PC-3 (cell line): ENCODE data around the gene PCDHB6. TPM values are rescaled to one million over a fixed set of nuclear protein-coding genes. Genes with fewer than 3 reads are reported as not detected.
A peak's percentile ranks its signal among the peaks of the same experiment; 100 is the strongest.
"Not testable (repeated sequence)": the region's sequence is repeated elsewhere in the genome, so short reads cannot be mapped to it uniquely, and the experiment has no call there.

ENCODE experiments used
- ATAC-seq: fragments of 200-7000 bp; cut with Tn5 transposase; 2 replicates; pipeline ENCODE4 v1.9.1; 2020; ENCODE audit warnings: mild to moderate bottlenecking, moderate library complexity
- BruUV-seq: library from RNA; stranded (reverse); fragments of 400-500 nt; replicated peaks from 2 replicates; lab custom pipeline; 2021; lab: Mats Ljungman, UMichigan
- CTCF ChIA-PET: fragments of 300-600 bp; sonication (Branson Sonifier 250); formaldehyde crosslinking; loops from one replicate; lab custom pipeline; 2022; ENCODE audit warnings: antibody characterized with exemption; lab: Charles Lee
- POLR2A ChIA-PET: fragments of 300-600 bp; sonication (Branson Sonifier 250); formaldehyde crosslinking; loops from one replicate; lab custom pipeline; 2022; ENCODE audit warnings: antibody characterized with exemption; ENCODE audit not compliant: unreplicated experiment; lab: Charles Lee
- DNase-seq: peaks from one replicate; pipeline ENCODE4 v3.0.0-alpha.2; 2015
- H2AFZ ChIP-seq: fragments of 300-600 bp; sonication (generic); 2 replicates; pipeline ENCODE4 v1.6.0; 2016; ENCODE audit warnings: antibody characterized with exemption, low read length
- H3F3A ChIP-seq: fragments of 300-600 bp; sonication (generic); one replicate; pipeline ENCODE4 v1.6.0; 2017; ENCODE audit warnings: antibody characterized with exemption, low read length, control low read depth, mild to moderate bottlenecking; ENCODE audit not compliant: unreplicated experiment
- H3K27ac ChIP-seq: fragments of 300-600 bp; sonication (generic); 2 replicates; pipeline ENCODE4 v1.5.1; 2016; ENCODE audit warnings: mild to moderate bottlenecking, low read length
- H3K27me3 ChIP-seq: fragments of 300-600 bp; sonication (generic); 2 replicates; pipeline ENCODE4 v1.6.1; 2016; ENCODE audit warnings: low read length, mixed read lengths
- H3K36me3 ChIP-seq: fragments of 300-600 bp; sonication (generic); 2 replicates; pipeline ENCODE4 v1.6.1; 2016; ENCODE audit warnings: low read depth, mixed run types, low read length, mixed read lengths
- H3K4me1 ChIP-seq: fragments of 300-600 bp; sonication (generic); 2 replicates; pipeline ENCODE4 v1.5.1; 2016; ENCODE audit warnings: low read length; ENCODE audit not compliant: insufficient read depth
- H3K4me2 ChIP-seq: fragments of 300-600 bp; sonication (generic); 2 replicates; pipeline ENCODE4 v1.6.0; 2016; ENCODE audit warnings: low read length
- H3K4me3 ChIP-seq: fragments of 300-600 bp; sonication (generic); 2 replicates; pipeline ENCODE4 v1.5.1; 2016; ENCODE audit warnings: mild to moderate bottlenecking, low read length, mixed read lengths
- H3K79me2 ChIP-seq: fragments of 300-600 bp; sonication (generic); 2 replicates; pipeline ENCODE4 v1.6.1; 2017; ENCODE audit warnings: low read length, mixed read lengths
- H3K9ac ChIP-seq: fragments of 300-600 bp; sonication (generic); 2 replicates; pipeline ENCODE4 v1.6.0; 2016; ENCODE audit warnings: mild to moderate bottlenecking, low read length
- H3K9me2 ChIP-seq: fragments of 300-600 bp; sonication (generic); replicated peaks from 2 replicates; pipeline ENCODE4 v1.6.1; 2016; ENCODE audit warnings: mixed run types, low read length, mixed read lengths
- H3K9me3 ChIP-seq: fragments of 300-600 bp; sonication (generic); 2 replicates; pipeline ENCODE4 v1.6.1; 2016; ENCODE audit warnings: low read length, mixed read lengths
- H4K20me1 ChIP-seq: fragments of 300-600 bp; sonication (generic); 2 replicates; pipeline ENCODE4 v1.6.1; 2016; ENCODE audit warnings: low read length, mixed read lengths
- CTCF ChIP-seq: fragments of 300-600 bp; sonication (generic); conservative IDR thresholded peaks from 2 replicates; pipeline ENCODE4 v1.5.1; 2017; ENCODE audit warnings: antibody characterized with exemption, low read depth, mild to moderate bottlenecking, low read length
- EZH2 ChIP-seq: fragments of 300-600 bp; sonication (generic); IDR thresholded peaks from one replicate; pipeline ENCODE4 v1.6.1; 2017; ENCODE audit warnings: antibody characterized with exemption, mild to moderate bottlenecking, low read length; ENCODE audit not compliant: unreplicated experiment
- EZH2phosphoT487 ChIP-seq: fragments of 300-600 bp; sonication (generic); IDR thresholded peaks from 2 replicates; pipeline ENCODE4 v1.6.1; 2018; ENCODE audit warnings: mild to moderate bottlenecking, antibody characterized with exemption, low read length, borderline replicate concordance
- intact Hi-C: fragments of 100-400 bp; cut with micrococcal nuclease; formaldehyde crosslinking; loops from 2 replicates; pipeline ENCODE4 v1.9.0; 2023
- total RNA-seq: library from RNA; depleted of rRNA; stranded (reverse); fragments of >200 nt; gene quantifications from 2 replicates; pipeline ENCODE4 v1.2.3, GENCODE V29; 2014

The PCDHB6 gene
- total RNA-seq, 1 experiment from 2014 or later, result not detected

DNA sequence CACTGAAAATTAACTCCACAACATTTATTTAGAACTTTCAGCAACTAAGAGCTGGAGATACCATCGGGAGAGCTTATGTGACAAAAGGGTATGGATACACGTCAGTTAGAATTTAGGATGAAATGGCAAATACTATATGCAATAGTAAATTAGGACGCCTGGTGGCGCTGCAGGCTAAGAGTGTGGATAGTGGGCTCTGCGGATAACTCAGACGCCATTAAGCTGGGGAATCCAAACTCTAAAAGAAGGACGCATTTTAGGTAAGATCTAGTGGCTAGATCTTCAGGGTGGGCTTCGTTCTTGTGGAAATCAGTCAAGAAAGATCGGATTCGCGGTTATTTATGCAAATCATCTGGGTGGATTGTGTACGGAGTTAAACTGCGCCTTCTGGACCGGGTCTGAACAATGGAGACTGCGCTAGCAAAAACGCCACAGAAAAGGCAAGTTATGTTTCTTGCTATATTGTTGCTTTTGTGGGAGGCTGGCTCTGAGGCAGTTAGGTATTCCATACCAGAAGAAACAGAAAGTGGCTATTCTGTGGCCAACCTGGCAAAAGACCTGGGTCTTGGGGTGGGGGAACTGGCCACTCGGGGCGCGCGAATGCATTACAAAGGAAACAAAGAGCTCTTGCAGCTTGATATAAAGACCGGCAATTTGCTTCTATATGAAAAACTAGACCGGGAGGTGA, 14.7 kb upstream of the PCDHB6 start, which contains the start of gene PCDHB5:
TSS of gene PCDHB5 (plus strand) at position 177 of the 688 bp plus-strand sequence. CDS start at position 406, 229 bp downstream.
- H4K20me1 ChIP-seq, result no peaks in the 10 kb centered on the region
- TF ChIP-seq CTCF (peak; percentile 25; the same call in 1 of the 2 replicates), EZH2phosphoT487 (no peak)
- BruUV-seq, result no TSS peak
- H3K4me3 ChIP-seq, result no peak within 1 kb of the TSS
- no peak for DNase-seq
- H3K36me3 ChIP-seq, result no peaks in the 10 kb centered on the region
- ChIA-PET POLR2A (no interaction called here), CTCF (no interaction called here)
- H3K79me2 ChIP-seq, result no peaks in the 10 kb centered on the region
- no peak within 1 kb of the TSS for H2AFZ ChIP-seq
- no peaks in the 10 kb centered on the region for H3K4me1 ChIP-seq
- no peak for ATAC-seq
- no peaks in the 10 kb centered on the region for H3K9me2 ChIP-seq
- H3K9me3 ChIP-seq, result no peaks in the 10 kb centered on the region
- no peak within 1 kb of the TSS for H3K4me2 ChIP-seq
- H3K9ac ChIP-seq, result no peak within 1 kb of the TSS
- intact Hi-C loops, result no loop called here
- H3F3A ChIP-seq, result no peaks in the 10 kb centered on the region
- no peaks in the 10 kb centered on the region for H3K27me3 ChIP-seq
- no peak within 1 kb of the TSS for H3K27ac ChIP-seq

GRCh38 chr5:141135718-141136266, 14.1 kb upstream of the PCDHB6 start:
- H3K9me3 ChIP-seq, result no peaks in the 10 kb centered on the region
- H3K9me2 ChIP-seq, result no peaks in the 10 kb centered on the region
- no peak overlapping the region for H3K4me3 ChIP-seq
- POLR2A ChIA-PET, result no interaction called here
- no peaks in the 10 kb centered on the region for H3K36me3 ChIP-seq
- H3K4me2 ChIP-seq, result no peak overlapping the region
- CTCF ChIA-PET, result no interaction called here
- no peak overlapping the region for H3K9ac ChIP-seq
- H3K4me1 ChIP-seq, result no peaks in the 10 kb centered on the region
- no peaks in the 10 kb centered on the region for H4K20me1 ChIP-seq
- TF ChIP-seq CTCF (no peak), EZH2 (no peak), EZH2phosphoT487 (no peak)
- no peaks in the 10 kb centered on the region for H3K79me2 ChIP-seq
- H2AFZ ChIP-seq, result no peak overlapping the region
- no peaks in the 10 kb centered on the region for H3K27me3 ChIP-seq
- no TSS peak for BruUV-seq
- DNase-seq, result no peak
- no peak overlapping the region for H3K27ac ChIP-seq
- intact Hi-C loops, result no loop called here
- ATAC-seq, result no peak
- no peaks in the 10 kb centered on the region for H3F3A ChIP-seq

- H3K4me2 ChIP-seq, H3F3A ChIP-seq, H3K79me2 ChIP-seq, H2AFZ ChIP-seq, H3K9me2 ChIP-seq, DNase-seq, POLR2A ChIA-PET, H3K9ac ChIP-seq, H3K9me3 ChIP-seq, H3K27ac ChIP-seq, intact Hi-C loops, ATAC-seq, H3K4me3 ChIP-seq, CTCF ChIA-PET, H3K36me3 ChIP-seq, H3K27me3 ChIP-seq, BruUV-seq, H3K4me1 ChIP-seq, H4K20me1 ChIP-seq: not testable (repeated sequence)
These were observed 12.5 kb upstream of the PCDHB6 start for GRCh38 chr5:141137346-141137745.
